LNCaP clone FGC (cell line): ENCODE measurements around the gene SLC16A4.
"Not testable (repeated sequence)": the region's sequence is repeated elsewhere in the genome, so short reads cannot be mapped to it uniquely, and the experiment has no call there.

Experiments
- DNase-seq: peaks from one replicate; pipeline ENCODE4 v3.0.0-alpha.2; 2011; ENCODE audit warnings: low read depth
- H3K4me3 ChIP-seq: 2 replicates; pipeline ENCODE4 v1.5.1; 2011; ENCODE audit warnings: mild to moderate bottlenecking, low read depth, low read length, control low read depth
- CTCF ChIP-seq: IDR thresholded peaks from 2 replicates; pipeline ENCODE4 v1.5.1; 2012; ENCODE audit warnings: mild to moderate bottlenecking; ENCODE audit not compliant: control insufficient read depth, insufficient read depth; ENCODE audit errors: extremely low read depth

The SLC16A4 gene

DNA sequence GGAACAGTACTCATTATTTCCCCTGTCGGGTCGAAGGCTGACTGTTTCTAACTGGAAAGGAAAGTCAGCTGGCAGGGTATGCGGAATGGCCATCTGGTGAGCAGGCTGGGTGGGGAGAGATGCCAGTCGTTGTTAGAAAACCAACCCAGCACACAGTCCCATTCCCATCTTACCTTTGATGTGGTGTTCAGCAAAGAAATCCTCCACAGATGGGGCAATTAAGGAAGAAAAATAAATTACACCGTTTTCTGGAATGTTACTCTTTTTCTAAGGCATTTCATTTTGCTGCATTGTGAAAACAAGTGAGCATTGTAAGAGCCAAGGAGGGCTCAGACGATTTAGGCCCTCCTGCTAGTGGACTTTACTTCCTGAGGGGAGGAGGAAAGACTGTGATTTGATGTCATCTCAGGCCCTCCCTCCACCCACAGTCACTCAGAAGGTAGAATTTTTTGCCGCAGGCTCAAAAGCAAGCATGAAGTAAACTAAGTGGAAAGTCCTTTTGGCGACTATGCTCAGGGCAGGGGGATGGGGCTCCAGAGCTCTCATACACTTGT, at the start of gene SLC16A4:
Gene SLC16A4 (minus strand): TSS at position 335 of the 554 bp plus-strand sequence. CDS start 1,703 bp downstream, outside the sequence.
- TF ChIP-seq CTCF, result no peak
- no peak within 1 kb of the TSS for H3K4me3 ChIP-seq
- DNase-seq, result no peak

DNA sequence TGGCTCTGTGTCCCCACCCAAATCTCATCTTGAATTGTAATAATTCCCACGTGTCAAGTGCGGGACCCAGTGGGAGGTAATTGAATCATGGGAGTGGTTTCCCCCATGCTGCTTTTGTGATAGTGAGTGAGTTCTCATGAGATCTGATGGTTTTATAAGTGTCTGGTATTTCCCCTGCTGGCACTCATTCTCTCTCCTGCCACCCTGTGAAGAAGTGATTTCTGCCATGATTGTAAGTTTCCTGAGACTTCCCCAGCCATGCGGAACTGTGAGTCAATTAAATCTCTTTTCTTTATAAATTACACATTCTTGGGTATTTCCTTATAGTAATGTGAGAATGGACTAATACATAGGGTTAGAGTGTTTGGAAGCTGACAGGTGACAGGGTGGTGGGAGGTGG, 49.0 kb upstream of the SLC16A4 start:
- DNase-seq, H3K4me3 ChIP-seq: not testable (repeated sequence)

DNA sequence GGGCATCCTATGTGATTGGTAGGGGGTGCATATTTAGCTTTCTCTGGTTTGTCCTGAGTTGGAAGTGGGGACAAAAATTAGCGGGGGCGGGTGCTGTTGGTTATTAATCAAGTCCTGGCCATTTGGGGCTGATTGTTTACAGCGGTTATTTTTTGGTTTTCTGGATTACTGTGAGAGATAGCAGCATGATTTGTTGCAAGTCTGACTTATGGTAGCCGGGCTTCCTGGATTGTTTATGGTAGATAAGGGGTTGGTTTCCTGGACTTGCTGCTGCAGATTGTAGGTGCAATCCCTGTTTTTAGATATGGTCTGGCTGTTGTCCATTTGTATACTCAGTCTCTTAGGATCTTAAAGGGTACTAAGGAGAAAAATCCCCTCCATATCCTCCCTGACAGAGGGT, 48.1 kb upstream of the SLC16A4 start:
- DNase-seq, result no peak
- no peak overlapping the region for H3K4me3 ChIP-seq
- TF ChIP-seq CTCF, result no peak

GRCh38 chr1:110437645-110438299, 46.9 kb upstream of the SLC16A4 start:
- H3K4me3 ChIP-seq, DNase-seq: not testable (repeated sequence)

GRCh38 chr1:110436635-110437034, 45.8 kb upstream of the SLC16A4 start:
- no peak for DNase-seq
- no peak for TF ChIP-seq CTCF
- H3K4me3 ChIP-seq, result no peak overlapping the region

DNA sequence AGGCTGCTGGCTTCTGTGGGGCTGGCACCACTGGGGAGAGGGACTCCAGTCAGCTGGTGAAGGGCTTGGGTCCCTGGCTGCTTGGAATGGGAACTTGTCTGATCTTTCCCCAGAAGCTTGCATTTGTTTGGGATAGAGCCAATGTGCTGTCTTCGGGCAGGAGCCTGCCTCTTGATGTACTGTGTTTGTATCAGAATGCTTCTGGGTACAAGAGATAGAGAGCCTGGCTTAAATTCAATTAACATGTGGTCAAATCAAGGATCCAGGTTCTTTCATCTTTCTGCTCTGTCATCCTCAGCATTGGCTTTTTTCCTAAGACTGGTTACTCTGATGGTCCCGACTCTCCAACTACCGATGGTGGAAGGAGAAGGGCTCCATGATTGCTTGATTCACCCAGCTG, 44.1 kb upstream of the SLC16A4 start:
- no peak for TF ChIP-seq CTCF
- DNase-seq, result no peak
- H3K4me3 ChIP-seq, result no peak overlapping the region

- TF ChIP-seq CTCF, result peak; percentile 38
- peak; percentile 18 for DNase-seq
- no peak overlapping the region for H3K4me3 ChIP-seq
Measured at GRCh38 chr1:110433803-110434202, 43.0 kb upstream of the SLC16A4 start.

- no peak overlapping the region for H3K4me3 ChIP-seq
- no peak for DNase-seq
- TF ChIP-seq CTCF, result no peak
Measured at GRCh38 chr1:110433213-110433612, 42.4 kb upstream of the SLC16A4 start.
